CD4-positive, alpha-beta T cell treated with Interleukin-15 for 4 hours (primary cell): Measurements from ENCODE around the gene ZDHHC7.
A peak's percentile ranks its signal among the peaks of the same experiment; 100 is the strongest.

Experiments used
- DNase-seq: peaks from one replicate; pipeline ENCODE4 v3.0.0-alpha.2; 2020; ENCODE audit warnings: low spot score

ZDHHC7 gene

DNA sequence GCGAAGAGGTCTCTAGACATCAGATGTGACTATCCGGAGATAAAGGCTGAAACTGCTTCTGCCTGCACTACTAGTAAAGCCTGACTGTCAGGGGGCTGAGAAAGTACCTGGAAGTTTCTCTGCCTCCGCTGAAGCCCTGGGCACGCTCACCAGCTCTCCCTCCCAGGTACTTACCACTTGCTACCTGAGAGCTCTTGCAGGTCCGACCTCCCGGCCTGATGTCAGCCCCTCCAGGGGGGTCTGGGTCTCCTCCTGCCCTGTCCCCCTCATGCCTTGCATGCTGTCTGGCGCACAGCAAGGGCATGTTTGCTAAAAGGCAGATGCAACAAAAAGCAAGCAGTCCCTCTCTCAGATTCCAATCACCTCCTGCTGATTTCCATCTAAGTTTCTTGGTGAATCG is 17.4 kb downstream of the ZDHHC7 start:
- DNase-seq: no peak

DNA sequence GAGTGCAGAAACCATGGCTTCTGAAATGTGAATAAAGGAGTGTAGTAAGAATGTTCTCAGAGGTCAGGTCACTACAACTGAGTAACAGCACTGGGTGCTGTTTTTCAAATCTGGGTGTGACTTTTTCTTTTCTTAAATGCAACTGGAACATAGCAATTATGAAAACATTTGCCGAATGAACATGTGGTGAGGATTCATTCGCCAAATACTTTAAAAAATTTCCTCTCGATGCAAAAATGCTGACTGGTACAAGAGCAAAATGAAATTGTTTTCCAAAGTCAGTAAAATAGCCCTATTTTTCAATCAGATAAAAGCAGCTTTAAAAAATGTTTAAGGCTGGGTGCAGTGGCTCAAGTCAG is 18.6 kb downstream of the ZDHHC7 start:
- DNase-seq: no peak

DNA sequence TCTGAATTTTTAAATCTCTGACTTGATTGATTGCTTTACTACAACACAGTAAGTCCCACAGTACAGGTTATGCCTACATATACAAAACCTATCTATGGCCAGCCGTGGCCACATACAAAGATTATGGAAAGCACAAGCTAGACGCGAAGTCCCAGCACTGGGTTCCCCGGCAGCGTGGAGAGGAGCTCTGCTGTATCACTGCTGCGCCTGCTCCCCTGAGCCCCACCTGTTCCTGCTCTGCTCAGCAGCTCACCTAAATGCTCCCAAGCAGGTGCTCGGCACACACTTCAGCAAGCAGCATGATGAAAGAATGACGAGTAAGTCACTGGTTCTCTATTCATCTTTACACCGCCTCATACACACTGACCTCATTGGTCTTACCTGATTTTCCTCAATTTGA is 20.6 kb downstream of the ZDHHC7 start:
- no peak for DNase-seq

DNA sequence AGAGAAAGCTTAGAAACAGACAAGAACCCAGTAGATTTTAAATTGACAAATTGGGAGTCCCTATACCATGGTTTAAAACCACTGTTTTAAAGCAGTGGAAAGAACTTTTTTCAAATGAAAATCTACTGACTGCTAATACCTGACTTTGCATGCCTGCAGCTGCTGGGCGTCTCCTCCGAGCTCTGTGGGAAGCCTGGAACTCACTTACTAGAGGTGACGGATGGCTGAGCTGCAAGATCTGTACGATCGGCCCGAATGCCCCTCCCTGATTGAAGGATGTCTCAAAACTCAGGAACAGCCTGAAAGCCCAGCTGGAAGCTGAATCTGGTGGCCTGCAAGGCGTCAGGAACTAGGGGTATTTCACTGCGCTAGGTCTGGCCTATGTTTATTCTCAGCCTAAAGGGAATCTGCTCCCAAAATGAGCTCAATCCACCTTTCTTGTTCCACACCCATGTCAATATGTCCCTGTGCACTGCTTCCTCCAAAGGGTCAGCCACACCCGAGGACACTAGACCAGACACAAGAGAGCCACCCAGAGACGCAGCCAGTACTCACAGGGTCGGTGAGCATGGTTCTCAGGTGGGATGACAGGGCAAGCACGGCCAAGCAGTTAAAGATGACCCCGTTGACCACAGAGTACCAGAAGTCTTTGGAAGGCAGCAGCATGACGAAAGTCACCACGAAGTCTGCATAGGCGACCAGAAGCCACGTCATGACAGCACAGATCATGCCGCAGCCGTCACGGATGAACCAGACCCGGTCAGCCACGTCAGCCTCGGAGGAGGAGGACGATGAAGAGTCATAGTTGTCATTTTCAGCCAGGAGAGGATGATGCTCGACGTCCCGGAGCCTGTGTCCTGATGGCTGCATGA is 21.4 kb downstream of the ZDHHC7 start:
- no peak for DNase-seq

DNA sequence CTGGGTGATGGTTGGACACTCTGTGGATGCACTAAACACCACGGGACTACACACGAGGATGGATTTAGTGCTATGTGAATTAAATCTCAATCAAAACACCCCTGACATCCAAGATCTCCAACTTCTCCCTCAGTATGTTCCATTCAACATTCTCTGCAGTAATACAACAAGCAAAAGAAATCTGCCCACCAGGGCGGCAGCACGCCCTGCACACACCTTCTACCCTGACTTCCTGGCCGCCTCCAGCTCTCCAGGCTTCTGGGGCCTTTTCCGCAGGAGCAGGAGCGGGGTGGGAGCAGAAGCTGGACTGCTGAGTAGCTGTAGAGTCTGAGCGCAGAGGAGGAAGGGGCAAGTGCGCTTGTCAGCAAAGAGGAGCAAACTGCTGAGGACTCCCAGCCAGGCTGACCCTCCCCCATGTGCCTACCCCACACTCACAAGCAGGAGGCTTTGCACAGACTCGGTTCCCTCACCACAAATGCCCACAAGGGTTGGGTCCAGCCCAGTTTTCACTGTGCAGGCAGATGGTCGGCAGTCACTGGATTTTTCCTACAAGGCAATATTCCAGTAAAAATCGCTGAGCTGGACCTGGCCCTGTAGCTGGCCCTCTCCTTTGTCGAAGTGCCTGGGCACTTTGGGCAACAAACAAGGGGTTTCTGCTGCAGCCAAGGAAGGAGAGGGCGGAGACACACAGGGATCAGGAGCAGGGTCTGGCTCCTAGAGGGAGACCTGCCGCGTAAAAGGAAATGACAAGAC is 22.8 kb downstream of the ZDHHC7 start:
- no peak for DNase-seq

DNA sequence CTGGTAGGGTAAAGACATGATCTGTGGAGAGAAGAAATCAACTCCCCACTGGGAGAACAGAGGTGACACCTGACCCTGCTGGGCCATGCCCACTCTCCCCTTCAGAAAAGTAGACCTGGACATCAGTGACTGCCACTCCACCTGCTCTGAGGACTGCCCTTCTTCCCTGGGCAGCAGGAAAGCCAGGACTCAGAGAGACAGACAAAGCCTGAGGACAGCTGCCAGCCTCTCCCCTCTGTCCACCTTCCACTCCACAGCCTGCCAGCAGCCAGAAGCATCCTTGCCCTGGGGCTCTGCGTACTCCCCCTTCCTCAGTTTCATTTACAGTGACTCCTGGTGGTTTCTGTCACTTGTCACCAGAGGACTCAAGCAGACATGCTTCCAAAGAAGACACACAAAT is 24.5 kb downstream of the ZDHHC7 start:
- no peak for DNase-seq

DNA sequence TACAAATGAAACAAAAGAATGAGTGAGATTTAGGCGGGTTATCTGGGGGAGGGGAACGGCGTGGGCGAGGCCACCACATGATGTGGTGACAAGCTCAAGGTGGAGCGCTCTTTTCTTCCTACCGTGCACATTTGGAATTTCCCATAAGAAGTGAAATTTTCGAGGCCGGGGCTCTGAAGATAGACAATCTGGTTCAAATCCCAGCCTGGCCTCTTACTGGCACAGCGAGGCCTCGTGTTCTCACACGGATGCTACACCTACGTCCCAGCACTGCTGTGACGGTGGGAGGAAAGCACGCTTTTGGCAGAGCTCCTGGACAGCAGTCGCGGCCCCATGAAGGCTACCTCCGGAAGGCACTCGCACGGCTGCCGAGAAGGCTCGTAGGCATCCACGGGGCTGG is 25.2 kb downstream of the ZDHHC7 start:
- no peak for DNase-seq

DNA sequence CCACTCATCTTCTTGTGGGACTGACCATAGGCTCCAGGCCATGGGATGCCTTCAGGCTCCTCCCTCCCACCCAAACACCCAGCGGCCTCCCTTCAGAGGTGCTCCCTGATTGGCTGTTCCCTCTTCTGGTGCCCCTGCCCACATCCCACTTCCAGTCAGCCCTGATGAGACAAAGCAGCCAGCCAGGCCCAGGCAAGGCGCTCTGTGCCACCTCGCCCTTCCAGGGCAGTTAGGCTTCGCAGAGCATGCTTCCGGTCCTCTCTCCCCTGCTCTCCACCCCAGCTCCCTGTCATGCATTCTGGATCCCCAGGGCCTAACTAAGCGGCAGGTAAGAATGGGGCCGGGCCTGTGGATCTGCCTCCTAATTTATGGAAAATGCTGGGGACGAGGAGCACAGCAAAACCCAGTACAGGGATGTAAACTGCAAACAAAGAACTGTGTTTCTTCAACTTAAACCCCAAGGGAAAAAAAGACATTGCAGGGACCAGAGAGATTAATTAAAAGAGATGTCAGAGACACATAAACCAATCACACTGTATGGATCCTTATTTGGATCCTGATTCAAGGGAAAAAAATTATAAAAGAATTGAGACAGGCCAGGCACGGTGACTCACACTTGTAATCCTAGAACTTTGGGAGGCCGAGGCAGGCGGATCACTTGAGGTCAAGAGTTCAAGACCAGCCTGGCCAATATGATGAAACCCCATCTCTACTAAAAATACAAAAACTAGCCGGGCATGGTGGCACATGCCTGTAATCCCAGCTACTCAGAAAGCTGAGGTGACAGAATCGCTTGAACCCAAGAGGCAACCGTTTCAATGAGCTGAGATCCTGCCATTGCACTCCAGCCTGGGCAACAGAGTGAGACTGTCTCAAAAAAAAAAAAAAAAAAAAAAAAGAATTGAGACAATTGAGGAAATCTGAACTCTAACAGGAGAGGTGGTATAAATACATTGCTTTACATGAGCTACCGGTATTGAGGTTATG is 26.0 kb downstream of the ZDHHC7 start:
- DNase-seq: no peak

DNA sequence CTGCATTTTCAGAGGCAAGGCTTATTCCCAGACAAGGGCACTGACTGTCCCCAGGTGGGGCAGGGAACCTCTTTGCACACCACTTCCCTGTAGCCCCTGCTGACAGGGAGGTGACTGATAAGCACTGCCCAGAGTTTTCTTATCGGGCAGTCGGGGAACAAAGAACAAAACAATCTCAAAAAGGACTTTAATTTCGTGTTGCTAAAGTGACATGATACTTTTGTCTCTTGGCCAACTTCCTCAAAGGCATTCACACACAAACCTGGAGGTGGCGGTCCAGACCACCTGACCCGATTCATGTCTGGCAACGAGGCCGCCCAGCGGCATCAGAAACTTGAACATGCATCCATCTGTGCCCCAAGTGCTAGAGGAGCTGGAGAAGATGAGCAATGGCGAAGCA is 28.9 kb downstream of the ZDHHC7 start:
- DNase-seq: no peak

DNA sequence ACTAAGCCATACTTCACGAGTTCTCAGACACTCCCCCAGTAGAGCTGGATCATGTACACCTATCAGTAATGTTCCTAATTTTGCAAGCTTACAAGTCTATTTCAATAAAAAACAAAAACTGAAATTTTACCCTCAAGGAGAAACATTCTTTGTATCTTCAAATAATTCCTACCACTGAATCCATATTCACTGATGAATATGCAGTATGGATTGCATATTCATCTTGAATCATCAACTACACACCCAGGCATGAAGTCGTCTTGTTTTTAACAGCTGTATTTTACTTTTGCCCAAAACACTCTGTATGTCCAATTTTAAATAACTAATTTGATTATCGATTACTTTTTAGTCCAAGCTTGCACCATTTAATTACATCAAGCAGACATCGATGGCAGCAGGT is 31.8 kb downstream of the ZDHHC7 start:
- no peak for DNase-seq

DNA sequence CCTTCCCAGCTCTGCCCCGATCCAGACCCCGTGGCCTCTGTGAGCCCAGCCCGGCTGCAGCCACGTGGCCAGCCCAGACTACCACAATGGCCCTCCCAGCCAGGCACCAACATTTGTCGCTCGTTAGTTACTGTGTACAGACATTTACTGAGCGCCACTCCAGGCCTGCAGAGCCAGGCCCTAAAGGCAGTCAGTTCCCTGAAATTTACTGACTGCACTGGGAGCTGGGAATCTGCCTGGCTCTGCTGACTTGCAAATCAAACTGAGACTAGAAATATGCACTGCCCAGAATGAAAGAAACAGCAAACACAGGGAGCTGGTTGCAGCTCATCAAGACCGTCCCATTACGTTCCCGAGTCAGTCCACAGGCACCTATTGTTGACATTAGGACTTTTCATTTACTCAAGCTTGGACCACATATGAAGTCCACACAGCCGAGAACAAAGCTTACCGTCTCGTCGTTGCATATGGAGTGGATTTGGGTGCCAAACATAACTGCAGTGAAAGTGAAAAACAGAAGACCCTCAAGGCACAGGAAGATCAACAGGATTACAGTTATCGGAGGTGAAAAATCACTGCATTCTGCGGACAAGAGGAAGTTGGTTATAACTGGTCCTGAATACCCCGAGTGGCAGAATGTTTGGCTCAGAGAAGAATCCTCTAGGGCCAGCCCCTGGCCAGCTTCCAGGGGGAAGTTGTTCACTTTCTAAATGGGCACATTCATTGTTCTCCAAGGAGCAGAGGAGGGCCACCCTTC is 34.5 kb downstream of the ZDHHC7 start:
- no peak for DNase-seq

DNA sequence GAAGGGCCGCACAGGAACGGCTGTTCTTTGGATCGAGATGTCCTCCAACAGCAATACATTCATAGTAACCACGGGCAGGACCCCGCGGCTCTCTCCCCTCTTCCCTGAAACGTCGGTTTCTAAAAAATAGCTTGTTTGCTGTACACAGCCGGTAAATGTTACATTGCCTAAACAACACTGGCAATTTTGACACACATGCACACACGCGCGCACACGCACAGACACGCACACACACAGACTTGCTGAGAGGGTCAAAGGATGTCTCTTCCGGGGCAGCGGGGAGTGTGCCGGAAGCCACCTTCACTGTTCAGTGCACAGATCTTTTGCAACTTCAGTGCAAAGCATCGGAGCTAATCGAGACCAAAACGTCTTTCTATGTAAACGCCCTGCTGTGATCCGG is 35.8 kb downstream of the ZDHHC7 start:
- DNase-seq: no peak

DNA sequence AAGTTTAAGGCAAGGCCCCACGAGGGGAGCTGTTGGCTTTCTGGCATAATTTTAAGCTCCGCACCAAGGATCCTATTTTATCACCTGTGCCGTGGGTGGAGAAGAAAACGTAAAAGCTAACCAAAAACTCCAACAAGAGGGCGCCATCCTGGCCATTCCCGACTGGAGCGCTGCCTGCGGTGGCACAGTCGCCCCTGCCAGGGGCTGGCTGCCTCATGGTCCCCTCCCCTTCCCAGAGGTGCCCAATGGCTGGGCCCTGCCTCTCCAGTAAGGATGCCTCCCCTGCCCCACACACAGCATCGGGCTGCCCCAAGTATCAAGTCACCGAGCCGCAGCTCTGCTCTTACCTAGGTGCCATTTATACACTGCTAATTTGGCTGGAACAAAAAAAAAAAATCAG is 36.3 kb downstream of the ZDHHC7 start:
- no peak for DNase-seq

DNA sequence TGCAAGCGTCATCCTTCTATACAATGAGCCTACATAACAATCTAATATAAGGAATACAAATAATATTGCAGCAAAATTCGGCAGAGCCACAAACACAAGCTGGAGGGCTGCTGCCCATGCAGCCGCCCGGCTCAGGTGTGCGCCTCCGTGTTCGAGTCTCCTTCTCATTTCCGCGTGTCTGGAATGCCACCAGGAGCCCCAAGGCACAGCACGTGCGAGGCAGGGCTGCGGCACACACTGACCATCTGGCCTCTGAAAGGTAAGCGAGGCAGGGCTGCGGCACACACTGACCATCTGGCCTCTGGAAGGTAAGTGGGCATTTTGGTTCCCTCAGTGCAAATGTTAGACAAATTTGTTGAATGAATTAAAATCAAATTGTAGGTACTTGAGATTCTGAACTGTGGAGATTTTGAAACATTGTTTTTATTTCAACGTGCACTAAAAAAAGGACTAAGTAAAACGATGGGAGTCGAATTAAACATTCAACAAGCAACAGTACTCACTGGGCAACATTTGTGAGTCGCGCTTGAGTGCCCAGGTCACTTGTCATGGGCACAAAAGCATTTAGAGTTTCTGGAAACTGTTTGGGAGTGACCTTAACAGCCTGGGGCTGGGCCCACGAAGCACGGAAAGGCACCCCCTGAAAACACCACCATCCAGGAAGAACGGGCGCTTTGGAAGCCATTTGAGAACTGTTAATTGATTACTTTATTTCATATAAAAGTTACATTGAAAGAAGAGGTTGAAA is 37.4 kb downstream of the ZDHHC7 start:
- DNase-seq: no peak

DNA sequence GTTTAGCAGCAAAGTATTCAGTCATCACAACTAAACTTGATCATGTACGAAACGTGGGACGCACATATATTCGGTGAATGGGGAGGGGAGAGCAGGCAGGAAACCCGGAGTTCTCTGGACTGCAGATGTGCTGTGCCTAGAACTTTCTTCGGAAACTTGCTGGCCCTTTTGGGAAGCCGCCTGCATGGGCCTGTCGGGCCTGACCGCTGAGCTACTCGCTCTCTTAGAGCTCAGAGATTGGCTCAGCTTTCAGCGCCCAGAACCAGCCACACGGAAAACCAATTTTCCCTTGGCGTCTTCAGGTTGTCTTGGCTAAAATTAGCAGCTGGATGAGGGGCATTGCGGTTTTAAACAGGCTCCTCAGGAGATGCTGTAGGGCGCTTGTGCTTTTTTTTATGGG is 38.1 kb downstream of the ZDHHC7 start:
- no peak for DNase-seq

DNA sequence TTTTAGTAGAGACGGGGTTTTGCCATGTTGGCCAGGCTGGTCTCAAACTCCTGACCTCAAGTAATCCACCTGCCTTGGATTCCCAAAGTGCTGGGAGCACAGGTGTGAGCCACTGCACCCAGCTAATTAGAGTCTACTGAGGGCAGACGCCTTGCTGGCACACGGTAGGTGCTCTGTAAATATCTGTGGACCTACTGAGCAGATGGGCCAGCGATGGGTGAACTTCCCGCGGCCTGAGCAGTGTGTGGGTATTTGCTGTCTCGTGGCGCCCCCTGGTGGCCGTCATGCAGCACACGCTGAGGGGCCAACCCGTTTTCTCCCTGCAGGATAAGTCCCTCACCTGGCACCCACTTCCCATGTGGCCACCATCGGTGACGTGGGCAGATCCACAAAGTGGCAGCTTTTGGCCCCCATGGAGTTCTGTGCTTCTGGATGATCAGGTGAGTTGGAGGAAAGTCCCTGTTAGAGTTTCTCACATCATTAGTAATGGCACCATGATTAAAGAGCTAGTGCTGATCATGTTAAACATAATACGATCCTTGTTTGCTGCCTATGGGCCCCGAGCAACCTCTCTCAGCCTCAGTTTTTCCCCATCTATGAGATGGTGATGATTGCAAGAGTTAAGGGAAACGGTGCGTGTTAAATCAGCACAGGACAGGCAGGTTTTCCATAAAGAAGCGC is 40.7 kb downstream of the ZDHHC7 start:
- DNase-seq: peak; percentile 71

DNA sequence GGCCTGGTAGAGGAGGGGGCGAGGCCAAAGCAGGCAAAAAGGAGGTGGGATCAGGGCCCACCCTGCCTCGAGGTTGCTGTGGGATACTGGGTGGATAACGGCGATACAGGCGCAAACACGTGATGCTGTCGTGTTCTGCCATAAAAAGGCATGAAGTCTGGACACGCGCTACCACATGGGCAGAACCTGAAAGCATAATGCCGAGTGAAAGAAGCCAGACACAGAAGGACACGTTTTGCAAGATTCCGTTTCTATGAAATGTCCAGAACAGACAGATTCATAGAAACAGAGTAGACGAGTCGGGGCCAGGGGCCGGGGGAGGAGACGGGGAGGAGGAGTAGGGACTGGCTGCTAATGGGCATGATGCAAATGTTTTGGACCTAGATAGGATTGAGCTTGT is 43.5 kb downstream of the ZDHHC7 start:
- no peak for DNase-seq

DNA sequence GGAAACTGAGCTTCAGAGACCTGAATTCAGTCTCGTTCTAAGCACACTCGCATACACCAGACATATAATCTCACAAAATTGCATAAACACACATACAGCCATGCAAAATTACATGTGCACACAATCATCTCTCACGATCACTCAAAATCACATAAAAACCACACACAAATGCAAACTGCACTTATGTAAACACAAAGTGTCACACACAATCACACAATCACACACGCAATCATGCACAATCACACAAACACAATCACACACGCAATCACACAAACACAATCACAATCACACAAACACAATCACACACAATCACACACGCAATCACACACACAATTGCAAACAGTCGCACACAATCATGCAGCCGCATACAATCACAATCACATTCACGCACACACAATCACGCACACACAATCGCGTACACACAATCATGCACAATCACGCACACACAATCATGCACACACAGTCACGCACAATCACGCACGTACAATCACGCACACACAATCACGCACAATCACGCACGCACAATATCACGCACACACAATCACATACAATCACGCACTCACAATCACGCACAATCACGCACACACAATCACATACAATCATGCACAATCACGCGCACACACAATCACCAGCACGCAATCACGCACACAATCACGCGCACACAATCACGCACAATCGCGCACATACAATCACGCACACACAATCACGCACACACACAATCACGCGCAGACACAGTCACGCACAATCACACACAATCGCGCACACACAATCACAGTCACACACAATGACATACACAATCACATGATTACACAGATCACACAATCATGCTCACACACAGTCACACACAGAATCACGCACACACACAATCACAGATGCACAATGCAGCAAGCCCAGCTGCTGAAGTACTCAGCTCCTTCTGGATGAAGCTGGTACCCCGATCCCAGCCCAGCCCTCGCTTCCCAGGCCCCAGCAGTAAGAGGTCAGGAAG is 45.6 kb downstream of the ZDHHC7 start:
- DNase-seq: no peak
